OCI-LY3 (cell line): Measurements from ENCODE around the gene SEC14L1.

Experiments used
- H2AFZ ChIP-seq: fragments of 200-600, 300-600 bp; shearing (Covaris generic); 2 replicates; pipeline ENCODE4 v1.6.0; 2014; ENCODE audit warnings: antibody characterized with exemption, low read depth, low read length
- H3K27ac ChIP-seq: fragments of 200-600, 300-600 bp; sonication (generic); 2 replicates; pipeline ENCODE4 v1.5.1; 2014; ENCODE audit warnings: mild to moderate bottlenecking, low read length, moderate library complexity, mixed read lengths
- H3K27me3 ChIP-seq: fragments of 200-600, 300-600 bp; sonication (generic); 2 replicates; pipeline ENCODE4 v1.6.1; 2014; ENCODE audit warnings: low read depth, low read length, mixed read lengths
- H3K36me3 ChIP-seq: fragments of 200-600, 300-600 bp; sonication (generic); replicated peaks from 2 replicates; pipeline ENCODE3; 2014; ENCODE audit warnings: low read depth, low read length, mixed read lengths
- H3K4me1 ChIP-seq: fragments of 300-600, 200-600 bp; sonication (generic); 2 replicates; pipeline ENCODE4 v1.6.1; 2014; ENCODE audit warnings: low read length, mixed read lengths
- H3K4me2 ChIP-seq: fragments of 200-600, 300-600 bp; sonication (generic); 2 replicates; pipeline ENCODE4 v1.6.1; 2014; ENCODE audit warnings: low read length, mixed read lengths
- H3K4me3 ChIP-seq: fragments of 300-600, 200-600 bp; sonication (generic); 2 replicates; pipeline ENCODE4 v1.5.1; 2014; ENCODE audit warnings: antibody characterized with exemption, mild to moderate bottlenecking, low read length, moderate library complexity
- H3K79me2 ChIP-seq: fragments of 300-600, 200-600 bp; shearing (Covaris generic); 2 replicates; pipeline ENCODE4 v1.6.1; 2014; ENCODE audit warnings: mild to moderate bottlenecking, low read length, mixed read lengths
- H3K9ac ChIP-seq: fragments of 300-600, 200-600 bp; shearing (Covaris generic); 2 replicates; pipeline ENCODE4 v1.6.0; 2014; ENCODE audit warnings: mild to moderate bottlenecking, low read length, moderate library complexity
- H3K9me3 ChIP-seq: fragments of 200-600, 300-600 bp; shearing (Covaris generic); 2 replicates; pipeline ENCODE4 v1.6.1; 2014; ENCODE audit warnings: low read length, mixed read lengths; ENCODE audit not compliant: insufficient read depth
- H4K20me1 ChIP-seq: fragments of 200-600, 300-600 bp; sonication (generic); 2 replicates; pipeline ENCODE4 v1.6.1; 2016; ENCODE audit warnings: low read length, mixed read lengths; ENCODE audit not compliant: insufficient read depth
- EZH2phosphoT487 ChIP-seq: fragments of 200-600 bp; shearing (Covaris generic); IDR thresholded peaks from 2 replicates; pipeline ENCODE4 v1.6.1; 2018; ENCODE audit warnings: antibody characterized with exemption, mixed run types, low read depth
- TF ChIP-seq, protein P1 (sequence below): fragments of 200-600, 300-600 bp; sonication (generic); IDR thresholded peaks from 2 replicates; pipeline ENCODE4 v1.5.1; 2014; ENCODE audit warnings: antibody characterized with exemption, low read length, low read depth

The SEC14L1 gene

DNA sequence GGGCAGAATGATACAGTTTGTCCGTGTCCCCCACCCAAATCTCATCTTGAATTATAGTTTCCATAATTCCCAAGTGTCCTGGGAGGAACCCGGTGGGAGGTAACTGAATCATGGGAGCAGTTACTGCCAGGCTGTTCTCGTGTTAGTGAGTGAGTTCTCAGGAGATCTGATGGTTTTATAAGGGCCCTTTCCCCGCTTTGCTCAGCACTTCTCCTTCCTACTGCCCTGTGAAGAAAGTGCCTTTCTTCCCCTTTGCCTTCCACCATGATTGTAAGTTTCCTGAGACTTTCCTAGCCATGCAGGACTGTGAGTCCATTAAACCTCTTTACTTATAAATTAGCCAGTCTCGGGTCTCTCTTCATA, 28.9 kb upstream of the SEC14L1 start:
- no peaks in the 10 kb centered on the region for H3K9me3 ChIP-seq
- H2AFZ ChIP-seq, result no peak overlapping the region
- TF ChIP-seq, protein P1, sequence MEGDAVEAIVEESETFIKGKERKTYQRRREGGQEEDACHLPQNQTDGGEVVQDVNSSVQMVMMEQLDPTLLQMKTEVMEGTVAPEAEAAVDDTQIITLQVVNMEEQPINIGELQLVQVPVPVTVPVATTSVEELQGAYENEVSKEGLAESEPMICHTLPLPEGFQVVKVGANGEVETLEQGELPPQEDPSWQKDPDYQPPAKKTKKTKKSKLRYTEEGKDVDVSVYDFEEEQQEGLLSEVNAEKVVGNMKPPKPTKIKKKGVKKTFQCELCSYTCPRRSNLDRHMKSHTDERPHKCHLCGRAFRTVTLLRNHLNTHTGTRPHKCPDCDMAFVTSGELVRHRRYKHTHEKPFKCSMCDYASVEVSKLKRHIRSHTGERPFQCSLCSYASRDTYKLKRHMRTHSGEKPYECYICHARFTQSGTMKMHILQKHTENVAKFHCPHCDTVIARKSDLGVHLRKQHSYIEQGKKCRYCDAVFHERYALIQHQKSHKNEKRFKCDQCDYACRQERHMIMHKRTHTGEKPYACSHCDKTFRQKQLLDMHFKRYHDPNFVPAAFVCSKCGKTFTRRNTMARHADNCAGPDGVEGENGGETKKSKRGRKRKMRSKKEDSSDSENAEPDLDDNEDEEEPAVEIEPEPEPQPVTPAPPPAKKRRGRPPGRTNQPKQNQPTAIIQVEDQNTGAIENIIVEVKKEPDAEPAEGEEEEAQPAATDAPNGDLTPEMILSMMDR, result no peak
- TF ChIP-seq EZH2phosphoT487, result no peak
- H3K27ac ChIP-seq, result no peak overlapping the region
- H3K4me1 ChIP-seq, result peaks cover 44% of the 10 kb centered on the region
- no peaks in the 10 kb centered on the region for H3K79me2 ChIP-seq
- no peak overlapping the region for H3K4me2 ChIP-seq
- H3K36me3 ChIP-seq, result no peaks in the 10 kb centered on the region
- no peak overlapping the region for H3K9ac ChIP-seq
- H3K27me3 ChIP-seq, result no peaks in the 10 kb centered on the region
- H3K4me3 ChIP-seq, result no peak overlapping the region
- no peaks in the 10 kb centered on the region for H4K20me1 ChIP-seq

DNA sequence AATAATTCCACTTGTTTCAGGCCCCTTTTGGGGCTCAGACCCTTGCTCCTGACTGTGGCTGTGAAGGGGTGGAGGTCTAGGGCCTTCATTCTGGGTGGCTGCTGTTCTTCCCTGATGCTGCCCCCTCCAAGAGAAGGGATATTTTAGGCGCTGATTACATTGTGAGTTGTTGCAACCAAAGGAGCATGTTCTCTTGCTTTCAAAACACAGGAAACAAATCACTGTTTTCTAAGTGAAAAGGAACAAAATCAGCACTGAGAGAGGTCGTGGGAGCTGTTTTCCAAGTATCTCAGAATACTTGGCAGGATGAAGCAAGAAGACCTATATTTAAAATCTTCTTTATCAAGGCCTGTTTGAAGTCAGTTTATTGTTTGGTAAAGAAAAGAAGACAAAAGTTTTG, 25.3 kb upstream of the SEC14L1 start:
- H3K27me3 ChIP-seq, result no peaks in the 10 kb centered on the region
- H3K36me3 ChIP-seq, result no peaks in the 10 kb centered on the region
- no peak overlapping the region for H3K4me3 ChIP-seq
- TF ChIP-seq EZH2phosphoT487, result no peak
- TF ChIP-seq, protein P1, result no peak
- no peaks in the 10 kb centered on the region for H3K9me3 ChIP-seq
- no peaks in the 10 kb centered on the region for H4K20me1 ChIP-seq
- no peak overlapping the region for H3K4me2 ChIP-seq
- no peak overlapping the region for H3K9ac ChIP-seq
- H3K27ac ChIP-seq, result no peak overlapping the region
- H2AFZ ChIP-seq, result no peak overlapping the region
- peaks cover 16% of the 10 kb centered on the region for H3K4me1 ChIP-seq
- no peaks in the 10 kb centered on the region for H3K79me2 ChIP-seq

DNA sequence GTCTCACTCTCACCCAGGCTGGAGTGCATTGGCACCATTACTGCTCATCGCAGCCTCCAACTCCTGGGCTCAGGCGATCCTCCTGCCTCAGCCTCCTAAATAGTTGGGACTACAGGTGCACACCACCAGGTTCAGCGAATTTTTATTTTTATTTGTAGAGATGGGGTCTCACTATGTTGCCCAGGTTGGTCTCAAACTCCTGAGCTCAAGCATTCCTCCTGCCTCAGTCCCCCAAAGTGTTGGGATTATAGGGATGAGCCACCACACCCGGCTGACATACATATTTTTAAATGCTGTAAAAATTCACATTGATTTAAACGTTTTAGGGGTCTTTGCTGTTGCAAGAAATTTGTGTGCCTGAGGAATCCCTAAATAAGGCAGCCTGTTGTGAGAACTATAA, 24.8 kb upstream of the SEC14L1 start:
- no peaks in the 10 kb centered on the region for H3K9me3 ChIP-seq
- H2AFZ ChIP-seq, result peak overlapping the region; percentile 81; the same call in 1 of the 2 replicates
- peaks cover 16% of the 10 kb centered on the region for H3K4me1 ChIP-seq
- TF ChIP-seq, protein P1, result no peak
- no peak for TF ChIP-seq EZH2phosphoT487
- H3K36me3 ChIP-seq, result no peaks in the 10 kb centered on the region
- H3K4me2 ChIP-seq, result peak overlapping the region; percentile 82
- H4K20me1 ChIP-seq, result no peaks in the 10 kb centered on the region
- H3K79me2 ChIP-seq, result no peaks in the 10 kb centered on the region
- H3K27ac ChIP-seq, result peak overlapping the region; percentile 34
- H3K27me3 ChIP-seq, result no peaks in the 10 kb centered on the region
- H3K9ac ChIP-seq, result peak overlapping the region; percentile 46
- peak overlapping the region; percentile 49 for H3K4me3 ChIP-seq

GRCh38 chr17:77116371-77116860, 24.4 kb upstream of the SEC14L1 start:
- H3K36me3 ChIP-seq, result no peaks in the 10 kb centered on the region
- peak overlapping the region; percentile 81 for H2AFZ ChIP-seq
- peaks cover 16% of the 10 kb centered on the region for H3K4me1 ChIP-seq
- peak overlapping the region; percentile 49 for H3K4me3 ChIP-seq
- no peaks in the 10 kb centered on the region for H3K27me3 ChIP-seq
- no peaks in the 10 kb centered on the region for H3K79me2 ChIP-seq
- H3K27ac ChIP-seq, result peak overlapping the region; percentile 34
- H4K20me1 ChIP-seq, result no peaks in the 10 kb centered on the region
- H3K9me3 ChIP-seq, result no peaks in the 10 kb centered on the region
- peak overlapping the region; percentile 82 for H3K4me2 ChIP-seq
- peak overlapping the region; percentile 46 for H3K9ac ChIP-seq
- no peak for TF ChIP-seq EZH2phosphoT487
- TF ChIP-seq, protein P1, result no peak
